Prostate gland (tissue), 2 donors: ENCODE data around the gene ATP8B2. TPM values are rescaled to one million over a fixed set of nuclear protein-coding genes. Genes with fewer than 3 reads are reported as not detected.

Experiments used
- DNase-seq: peaks from one replicate; pipeline ENCODE4 v3.0.0-alpha.2; 2019; ENCODE audit warnings: low spot score
- H3K27ac ChIP-seq, 2 donors: fragments of 200-600 bp; sonication (generic); 2 replicates each; pipeline ENCODE4 v1.5.1; 2017 to 2019
- H3K27me3 ChIP-seq: fragments of 200-600 bp; sonication (generic); replicated peaks from 2 replicates; pipeline ENCODE4 v1.5.1; 2019; ENCODE audit not compliant: insufficient read depth
- H3K36me3 ChIP-seq, 2 donors: fragments of 200-600 bp; sonication (generic); 1 replicate in 1 of 2; 2 replicates in 1 of 2; pipeline versions ENCODE4 v1.5.1 to v1.8.1; 2017 to 2019
- H3K4me1 ChIP-seq: fragments of 200-600 bp; sonication (generic); replicated peaks from 2 replicates; pipeline ENCODE4 v1.5.1; 2019
- H3K4me3 ChIP-seq, 2 donors: fragments of 200-600 bp; sonication (generic); 2 replicates each; pipeline ENCODE4 v1.5.1; 2017 to 2019
- H3K9me3 ChIP-seq: fragments of 200-600 bp; sonication (generic); 2 replicates; pipeline ENCODE4 v1.5.1; 2017
- CTCF ChIP-seq, 4 experiments: fragments of 200-600 bp in 2 of 4; fragments of 450-650 bp in 2 of 4; sonication (generic) in 2 of 4; IDR thresholded peaks; 1 replicate in 3 of 4; 2 replicates in 1 of 4; pipeline ENCODE4 v1.5.1; 2016 to 2019; ENCODE audit warnings: antibody characterized with exemption in 4 of 4, mild to moderate bottlenecking in 2 of 4, moderate library complexity in 2 of 4
- POLR2A ChIP-seq: fragments of 450-650 bp; IDR thresholded peaks from one replicate; pipeline ENCODE4 v1.6.1; 2016; ENCODE audit warnings: antibody characterized with exemption, mild to moderate bottlenecking
- POLR2AphosphoS5 ChIP-seq: sonication (generic); formaldehyde crosslinking; IDR thresholded peaks from one replicate; pipeline ENCODE4 v1.6.1; 2017; ENCODE audit warnings: antibody characterized with exemption
- WGBS: methylation state at CpG from one replicate; pipeline ENCODE4 v1.1.5; 2018; 5-methylcytosine and 5-hydroxymethylcytosine counted together
- intact Hi-C: fragments of 100-400 bp; cut with DNase I; formaldehyde crosslinking; loops from one replicate; pipeline ENCODE4 v1.14.2; 2022
- total RNA-seq, 2 donors: library from RNA; depleted of rRNA; stranded (reverse); fragments of >200 nt; gene quantifications; one replicate each; pipeline ENCODE4 v1.1.0, GENCODE V29; 2016

The ATP8B2 gene
- total RNA-seq, 2 donors from 2014 or later, result 88.9 to 171 TPM

DNA sequence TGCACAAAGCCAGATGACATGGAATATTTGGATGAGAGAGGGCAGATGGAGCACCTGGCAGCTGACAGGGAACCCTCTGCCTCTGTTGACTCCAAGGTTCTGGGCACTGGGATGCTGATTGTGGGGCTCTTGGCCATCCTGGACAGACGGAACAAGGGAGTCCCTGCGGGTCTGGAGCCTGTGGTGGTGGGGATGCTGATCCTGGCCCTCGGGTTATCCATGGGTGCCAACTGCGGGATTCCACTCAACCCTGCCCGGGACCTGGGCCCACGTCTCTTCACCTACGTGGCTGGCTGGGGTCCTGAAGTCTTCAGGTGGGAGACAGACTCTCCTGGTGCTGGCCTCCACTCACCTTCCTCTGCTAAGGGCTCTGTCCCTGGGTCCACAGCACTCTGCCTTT is 1.8 kb upstream of the ATP8B2 start:
- H3K4me3 ChIP-seq, result no peak overlapping the region
- TF ChIP-seq POLR2A (no peak), CTCF (IDR thresholded peaks at IDR 0.05) (no peak), POLR2AphosphoS5 (no peak)
- H3K9me3 ChIP-seq, result no peaks in the 10 kb centered on the region
- intact Hi-C loops, result no loop called here
- DNase-seq, result no peak
- WGBS, result 89% methylated on average over 7 of the region's 7 CpGs
- H3K27me3 ChIP-seq, result no peaks in the 10 kb centered on the region
- no peaks in the 10 kb centered on the region for H3K36me3 ChIP-seq
- peaks cover 13% of the 10 kb centered on the region for H3K4me1 ChIP-seq
- no peak overlapping the region for H3K27ac ChIP-seq

DNA sequence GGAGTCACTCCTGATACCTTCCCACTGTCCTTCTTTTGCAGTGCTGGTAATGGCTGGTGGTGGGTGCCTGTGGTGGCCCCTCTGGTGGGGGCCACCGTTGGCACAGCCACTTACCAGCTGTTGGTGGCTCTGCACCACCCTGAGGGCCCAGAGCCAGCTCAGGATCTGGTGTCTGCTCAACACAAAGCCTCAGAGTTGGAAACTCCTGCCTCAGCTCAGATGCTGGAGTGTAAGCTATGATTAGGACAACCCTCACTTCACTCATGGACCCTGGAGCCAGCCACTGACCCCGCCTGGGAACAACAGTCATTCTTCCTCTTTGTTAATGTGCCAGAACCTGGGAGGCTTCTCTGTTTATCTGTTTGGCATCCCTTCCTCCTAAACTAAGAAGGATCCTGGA is 1.1 kb upstream of the ATP8B2 start:
- Histone ChIP-seq H3K27ac (peak overlapping the region in 1 of 2 donors; percentile 96), H3K9me3 (no peaks in the 10 kb centered on the region), H3K4me1 (peaks cover 13% of the 10 kb centered on the region), H3K36me3 (no peaks in the 10 kb centered on the region), H3K27me3 (no peaks in the 10 kb centered on the region), H3K4me3 (no peak overlapping the region)
- TF ChIP-seq POLR2AphosphoS5, result no peak
- TF ChIP-seq POLR2A, result no peak
- no peak for TF ChIP-seq CTCF (IDR thresholded peaks at IDR 0.05)
- WGBS, result 60% methylated on average over 2 of the region's 2 CpGs
- DNase-seq, result no peak
- intact Hi-C loops, result no loop called here

- peak overlapping the region; percentile 95 to 96 for H3K27ac ChIP-seq
- no peaks in the 10 kb centered on the region for H3K36me3 ChIP-seq
- intact Hi-C loops, result no loop called here
- H3K9me3 ChIP-seq, result no peaks in the 10 kb centered on the region
- H3K27me3 ChIP-seq, result no peaks in the 10 kb centered on the region
- 1% methylated on average over 55 of the region's 63 CpGs for WGBS
- TF ChIP-seq CTCF (IDR thresholded peaks at IDR 0.05) (peak; percentile 44 to 71 (median 50)), POLR2AphosphoS5 (no peak)
- peak overlapping the region; percentile 69 to 79 for H3K4me3 ChIP-seq
- DNase-seq, result peak; percentile 46
- peaks cover 13% of the 10 kb centered on the region for H3K4me1 ChIP-seq
These were observed 539 bp downstream of the ATP8B2 start for GRCh38 chr1:154325583-154326545.

DNA sequence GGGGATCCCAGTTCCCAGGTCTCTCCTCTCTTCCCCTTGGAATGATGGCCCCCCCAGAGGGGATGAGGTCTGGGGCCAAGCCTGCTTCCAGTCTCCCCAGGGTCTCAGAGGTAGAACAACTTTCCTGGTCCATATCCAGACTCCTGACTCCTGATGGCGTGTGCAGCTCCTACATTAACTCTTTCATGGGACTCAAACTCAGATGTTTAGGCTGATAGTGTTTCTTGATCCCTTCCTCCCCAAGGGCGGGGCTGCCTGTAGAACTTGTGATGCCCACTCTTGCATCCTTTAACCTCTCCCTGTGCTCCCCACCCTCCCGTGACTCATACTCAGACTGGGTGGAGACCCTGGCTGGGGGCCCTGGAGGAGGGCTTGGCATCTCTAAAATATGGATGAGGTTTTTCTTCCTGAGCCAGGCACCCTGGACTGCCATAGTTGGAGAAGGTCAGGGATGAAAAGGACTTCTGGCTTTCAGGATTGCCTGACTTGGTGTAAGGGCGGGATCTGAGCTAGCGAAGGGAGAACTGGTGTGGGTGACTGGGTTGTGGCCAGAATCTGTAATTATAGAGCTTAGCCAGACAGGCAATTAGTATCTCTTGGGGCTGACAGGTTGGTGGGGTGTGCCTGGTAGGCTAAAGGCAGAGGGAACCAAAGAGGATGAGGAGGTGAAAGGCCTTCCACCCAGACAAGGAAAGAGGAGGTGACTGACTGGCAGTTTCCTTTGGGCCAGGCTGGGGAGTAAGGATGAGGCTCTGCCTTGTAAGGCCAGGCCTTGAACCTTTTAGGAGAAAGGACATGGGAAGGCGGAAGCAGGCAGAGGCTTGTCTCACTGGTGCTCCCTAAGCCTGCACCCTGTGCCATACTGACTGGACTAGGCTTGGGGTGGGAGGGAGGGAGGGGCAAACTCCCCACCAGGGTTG is 1.5 kb downstream of the ATP8B2 start:
- Histone ChIP-seq H3K36me3 (peaks cover 0 to 1% of the 10 kb centered on the region in 2 donors), H3K4me3 (peak overlapping the region; percentile 69 to 79), H3K27me3 (no peaks in the 10 kb centered on the region), H3K9me3 (no peaks in the 10 kb centered on the region), H3K27ac (peak overlapping the region; percentile 95 to 96), H3K4me1 (peaks cover 13% of the 10 kb centered on the region)
- no peak for TF ChIP-seq POLR2A
- peak in 1 of 4 experiments; percentile 2 for TF ChIP-seq CTCF (IDR thresholded peaks at IDR 0.05)
- TF ChIP-seq POLR2AphosphoS5, result peak; percentile 23
- intact Hi-C loops, result no loop called here
- DNase-seq, result no peak
- WGBS, result 47% methylated on average over 6 of the region's 6 CpGs
